GM18861 (cell line): ENCODE results near the gene CLBA1.

ENCODE experiments used
- ATAC-seq: cut with Tn5 transposase; IDR thresholded peaks from one replicate; pipeline ENCODE4 v1.9.1; 2021; ENCODE audit not compliant: unreplicated experiment

The CLBA1 gene

DNA sequence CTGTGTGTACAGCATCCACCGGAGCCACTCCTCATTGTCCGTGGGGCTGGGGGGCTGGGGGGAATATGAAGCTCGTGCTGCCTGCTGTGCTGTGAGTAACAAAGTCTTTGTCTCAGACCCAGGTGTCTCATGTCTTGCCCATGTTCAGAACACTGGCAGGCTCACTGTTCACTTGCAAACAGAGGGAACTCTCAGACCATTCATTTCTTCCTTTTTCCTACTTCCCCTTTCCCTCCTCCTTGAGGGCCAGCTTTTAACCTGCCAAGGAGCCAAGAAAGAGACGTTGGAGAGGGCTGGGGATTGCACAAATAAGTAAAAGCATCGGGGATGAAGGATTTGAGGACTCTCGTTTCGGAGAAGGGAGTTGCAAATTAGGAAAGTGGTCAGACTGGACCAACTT is 58.1 kb downstream of the CLBA1 start:
- ATAC-seq = no peak
